ENCODE measurements around the gene SUMO2. TPM values are rescaled to one million over a fixed set of nuclear protein-coding genes. Genes with fewer than 3 reads are reported as not detected.
"Not testable (repeated sequence)": the region's sequence is repeated elsewhere in the genome, so short reads cannot be mapped to it uniquely, and the experiment has no call there.

SUMO2 gene
- 100 to 1,000 TPM; 634 to 647 TPM for total RNA-seq

DNA sequence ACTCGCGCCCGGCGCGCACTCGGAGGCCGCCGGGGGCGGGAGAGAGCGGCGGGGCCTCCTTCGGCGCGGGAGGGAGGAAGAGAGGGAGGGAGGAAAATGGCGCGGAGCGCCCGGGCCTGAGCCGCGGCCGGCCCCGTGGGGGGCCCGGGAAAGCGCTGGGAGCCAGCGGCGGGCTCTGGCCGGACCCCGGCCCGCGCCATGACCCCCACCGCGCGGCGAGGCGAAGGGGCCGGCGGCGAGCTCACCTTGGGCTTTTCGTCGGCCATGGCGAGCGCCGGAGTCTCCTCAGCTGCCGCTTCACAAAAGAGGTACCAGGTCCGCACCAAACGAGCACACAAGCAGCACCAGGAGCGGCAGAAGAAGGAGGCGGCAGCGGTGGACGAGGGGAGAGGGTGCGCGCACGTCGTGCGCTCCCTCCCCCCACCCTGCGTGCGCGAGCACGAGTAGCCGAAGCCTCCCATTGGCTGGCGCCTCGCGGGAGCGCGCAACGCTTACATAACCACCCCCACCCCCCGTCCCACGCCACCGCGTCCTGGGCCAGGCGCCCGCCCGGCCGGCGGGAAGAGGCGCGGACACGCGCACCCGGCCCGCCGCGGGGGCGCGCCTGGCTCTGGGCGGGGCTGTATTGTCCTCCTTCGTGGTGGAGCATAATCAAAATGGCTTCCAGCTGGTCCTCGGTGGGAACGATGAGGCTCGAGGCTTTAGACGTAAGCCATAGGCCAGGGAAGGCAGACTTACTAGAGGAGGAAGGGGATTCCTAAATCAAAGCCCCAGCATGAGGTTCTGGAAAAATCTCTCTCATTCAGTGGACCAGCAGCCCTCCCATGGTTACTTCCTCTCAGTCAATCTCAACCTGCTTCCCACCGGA, at the start of gene SUMO2:
Gene SUMO2, minus strand, starts transcription at position 391 of the 868 bp plus-strand sequence. Its CDS starts 125 bp downstream, at position 266.
- CTCF ChIA-PET: interaction anchor here (1.0 to 2.6 kb wide), 5 partner anchors 9 to 69 kb away, joined by 3 to 11 read pairs (median 4); no protein-coding TSS in a partner anchor
- POLR2A ChIA-PET: interaction anchor here (0.6 to 2.1 kb wide), 4 partner anchors 23 to 96 kb away, joined by 3 to 7 read pairs (median 5); partner anchors contain the start of genes JPT1, MIF4GD and NUP85

DNA sequence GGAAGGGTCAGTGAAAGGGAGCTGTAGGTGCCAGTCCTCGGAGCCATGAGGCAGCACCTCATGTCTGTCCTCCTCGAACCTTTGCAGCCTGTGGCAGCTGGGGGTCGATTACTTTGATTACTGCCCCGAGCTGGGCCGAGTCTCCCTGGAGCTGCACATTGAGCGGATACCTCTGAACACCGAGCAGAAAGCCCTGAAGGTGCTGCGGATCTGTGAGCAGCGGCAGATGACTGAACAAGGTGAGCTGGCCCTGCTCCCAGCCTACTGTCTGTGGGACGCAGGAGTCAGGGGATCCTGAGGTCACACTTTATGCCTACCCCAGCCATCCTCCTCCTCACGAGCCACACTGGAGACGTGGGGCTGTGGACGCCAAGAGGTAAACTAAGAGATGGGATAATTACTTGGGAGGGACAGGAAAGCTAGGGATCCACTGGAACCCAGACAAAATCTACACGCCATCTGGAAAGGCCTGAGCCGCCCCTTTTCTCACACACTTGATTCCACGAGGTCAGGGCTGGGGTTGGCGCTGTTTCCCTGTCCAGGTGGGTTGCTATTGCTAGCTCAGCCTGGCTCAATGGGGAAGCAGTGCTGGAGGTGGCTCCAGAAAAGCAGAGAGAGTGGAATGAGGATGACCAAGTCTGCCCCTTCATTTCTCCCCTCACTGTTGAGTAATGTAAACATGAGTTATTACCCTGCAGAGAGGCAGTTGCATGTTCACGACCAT, 49.1 kb upstream of the SUMO2 start:
- ChIA-PET POLR2A (interaction anchor here (1.2 kb wide), 1 partner anchor 103 kb away, joined by 4 read pairs; no protein-coding TSS in a partner anchor), CTCF (interaction anchor here (0.8 to 2.1 kb wide), 2 partner anchors 39 to 118 kb away, joined by 3 to 5 read pairs; partner anchors contain the start of gene MIF4GD)

DNA sequence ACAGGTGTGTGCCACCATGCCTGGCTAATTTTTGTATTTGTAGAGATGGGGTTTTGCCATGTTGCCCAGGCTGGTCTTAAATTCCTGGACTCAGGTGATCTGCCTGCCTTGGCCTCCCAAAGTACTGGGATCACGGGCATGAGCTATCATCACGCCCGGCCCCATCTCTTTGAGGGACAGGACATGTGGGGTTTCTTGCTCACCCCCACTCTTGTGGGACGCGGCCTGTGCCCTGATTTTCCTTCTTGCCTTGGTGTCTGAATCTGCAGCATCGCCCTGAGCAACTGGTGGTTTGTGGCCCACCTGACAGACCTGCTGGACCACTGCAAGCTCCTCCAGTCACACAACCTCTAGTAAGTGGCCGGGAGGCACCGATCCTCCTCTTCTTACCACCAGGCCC, 48.3 kb upstream of the SUMO2 start:
- POLR2A ChIA-PET: interaction anchor here (1.1 to 1.2 kb wide), 2 partner anchors 19 to 102 kb away, joined by 3 to 4 read pairs; no protein-coding TSS in a partner anchor
- CTCF ChIA-PET: interaction anchor here (0.8 to 3.8 kb wide), 4 partner anchors 8 to 117 kb away, joined by 3 to 21 read pairs (median 5); partner anchors contain the start of gene MIF4GD

DNA sequence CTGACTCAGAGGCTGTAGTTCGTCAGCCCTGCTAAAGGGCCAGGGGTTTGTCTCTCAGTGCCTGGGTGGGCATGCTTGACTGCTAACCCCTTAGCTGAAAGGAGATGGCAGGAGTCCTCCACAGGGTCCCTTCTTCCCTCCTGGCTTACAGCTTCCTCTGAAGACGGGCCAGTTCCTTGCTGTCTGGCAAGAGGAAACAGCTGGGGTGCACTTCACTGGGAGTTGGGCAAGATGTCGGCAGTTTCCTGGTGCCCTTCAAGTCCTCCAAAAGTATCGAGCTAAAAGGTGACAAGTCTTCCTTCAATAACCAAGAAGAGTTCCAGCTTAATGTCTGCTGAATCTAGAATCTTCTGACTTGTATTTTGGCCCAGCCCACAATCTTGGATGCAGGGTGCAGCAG, 46.1 kb upstream of the SUMO2 start:
- POLR2A ChIA-PET: no interaction called here

DNA sequence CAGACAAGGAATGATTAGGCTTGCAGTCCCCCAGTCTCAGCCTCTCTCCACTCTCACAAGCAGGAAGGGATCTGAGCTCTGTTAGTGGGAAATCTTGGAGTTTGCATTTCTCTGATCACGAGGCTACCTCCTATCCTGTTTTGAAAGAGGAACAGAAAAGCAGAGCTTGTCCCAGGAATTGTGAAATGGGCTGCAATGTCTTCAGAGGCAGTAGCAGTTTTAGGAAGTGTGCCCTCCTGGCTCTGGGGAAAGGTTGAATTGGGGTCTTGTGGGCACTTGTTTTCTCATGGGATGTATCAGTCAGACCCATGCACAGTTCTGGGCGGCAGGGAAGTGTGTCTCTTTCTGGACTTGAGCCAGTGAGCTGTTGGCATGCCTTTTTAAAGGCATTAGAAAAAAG, 45.5 kb upstream of the SUMO2 start:
- CTCF ChIA-PET: interaction anchor here (3.8 kb wide), 1 partner anchor 11 kb away, joined by 21 read pairs; no protein-coding TSS in a partner anchor
- POLR2A ChIA-PET: no interaction called here

More for the DNA sequence above, 46.1 kb upstream of the SUMO2 start:
- CTCF ChIA-PET: interaction anchor here (3.8 kb wide), 1 partner anchor 11 kb away, joined by 21 read pairs; no protein-coding TSS in a partner anchor

DNA sequence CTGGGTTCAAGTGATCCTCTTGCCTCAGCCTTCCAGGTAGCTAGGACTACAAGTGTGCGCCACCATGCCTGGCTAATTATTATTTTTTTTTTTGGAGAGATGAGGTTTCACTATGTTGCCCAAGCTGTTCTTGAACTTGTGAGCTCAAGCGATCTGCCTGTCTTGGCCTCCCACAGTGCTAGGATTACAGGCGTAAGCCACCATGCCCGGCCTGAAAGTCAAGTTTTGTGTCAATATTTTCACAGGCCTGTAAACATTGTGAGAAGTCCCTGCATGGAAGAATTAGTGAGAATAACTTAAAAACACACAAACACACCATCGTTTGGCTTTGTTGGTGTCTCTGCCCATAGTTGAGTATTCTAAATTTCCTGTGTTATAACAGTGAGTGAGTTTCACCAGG, 45.0 kb upstream of the SUMO2 start:
- ChIA-PET CTCF (interaction anchor here (3.8 kb wide), 1 partner anchor 12 kb away, joined by 21 read pairs; no protein-coding TSS in a partner anchor), POLR2A (no interaction called here)

DNA sequence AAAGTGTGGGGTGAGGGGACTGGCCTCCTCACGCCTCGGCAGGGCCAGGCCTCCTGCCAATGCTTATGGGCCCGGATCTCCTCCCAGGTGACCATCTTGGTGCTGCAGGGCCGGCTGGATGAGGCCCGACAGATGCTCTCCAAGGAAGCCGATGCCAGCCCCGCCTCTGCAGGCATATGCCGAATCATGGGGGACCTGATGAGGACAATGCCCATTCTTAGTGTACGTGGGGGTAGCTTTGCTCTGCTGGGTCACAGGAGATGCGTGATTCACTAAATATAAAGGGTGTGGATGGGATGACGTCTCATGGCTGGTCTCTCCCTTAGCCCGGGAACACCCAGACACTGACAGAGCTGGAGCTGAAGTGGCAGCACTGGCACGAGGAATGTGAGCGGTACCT, 42.3 kb upstream of the SUMO2 start:
- POLR2A ChIA-PET: no interaction called here
- CTCF ChIA-PET: interaction anchor here (0.6 to 1.0 kb wide), 2 partner anchors 45 to 444 kb away, joined by 3 to 5 read pairs; no protein-coding TSS in a partner anchor

DNA sequence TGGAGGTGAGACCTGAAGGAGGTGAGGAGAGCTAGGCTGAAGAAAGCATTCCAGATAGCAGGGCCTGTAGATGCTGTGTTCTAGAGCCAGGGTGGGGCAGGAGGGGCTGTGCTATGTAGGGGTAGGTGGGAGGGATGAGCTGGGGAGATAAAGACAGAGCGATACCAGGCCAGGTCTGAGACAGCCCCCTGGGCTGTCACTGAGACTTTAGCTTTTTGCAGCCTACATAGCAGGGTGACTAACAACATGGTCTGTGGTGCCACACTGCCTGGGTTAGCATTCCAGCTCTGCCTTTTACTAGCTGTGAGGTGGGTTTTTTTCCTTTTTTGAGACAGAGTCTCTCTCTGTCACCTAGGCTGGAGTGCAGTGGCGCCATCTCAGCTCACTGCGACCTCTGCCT, 37.1 kb upstream of the SUMO2 start:
- POLR2A ChIA-PET: no interaction called here
- CTCF ChIA-PET: no interaction called here

DNA sequence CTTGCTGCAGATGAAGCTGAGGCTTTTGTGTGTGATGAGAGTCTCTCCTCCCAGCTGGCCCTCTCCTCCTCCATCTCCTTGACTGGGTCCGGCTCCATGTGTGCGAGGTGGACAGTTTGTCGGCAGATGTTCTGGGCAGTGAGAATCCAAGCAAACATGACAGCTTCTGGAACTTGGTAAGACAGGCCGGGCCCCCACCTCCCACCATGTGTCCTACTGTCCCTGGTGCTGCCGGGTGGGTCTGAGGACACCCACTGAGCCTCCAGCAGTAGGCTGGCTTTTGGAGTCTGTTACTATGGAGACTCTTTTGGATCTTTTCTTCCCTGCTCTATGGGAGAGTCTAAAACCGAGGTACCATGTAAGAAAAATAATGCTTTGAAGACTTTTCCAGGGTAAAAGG, 35.4 kb upstream of the SUMO2 start:
- CTCF ChIA-PET: interaction anchor here (0.6 kb wide), 2 partner anchors 12 to 68 kb away, joined by 3 read pairs; no protein-coding TSS in a partner anchor
- POLR2A ChIA-PET: interaction anchor here (0.8 kb wide), 1 partner anchor 12 kb away, joined by 3 read pairs; no protein-coding TSS in a partner anchor

DNA sequence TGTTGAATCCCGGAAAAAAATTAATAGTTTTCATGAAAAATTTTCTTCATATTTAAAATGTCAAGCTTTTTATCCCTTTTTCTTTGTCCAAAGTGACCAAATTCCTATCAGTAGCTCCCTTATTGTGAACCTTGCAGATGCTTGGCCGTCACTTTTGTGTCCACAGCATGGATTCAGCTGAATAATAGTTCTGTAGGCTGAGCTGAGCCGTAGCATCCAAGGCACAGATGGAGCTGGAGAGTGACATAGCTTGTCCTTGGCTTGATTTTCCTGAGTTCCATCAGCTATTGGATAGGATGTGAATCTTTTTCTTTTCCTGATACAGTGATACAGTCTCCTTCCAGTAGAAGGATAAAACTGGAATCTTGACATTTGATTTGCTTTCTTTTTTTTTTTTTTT, 26.3 kb upstream of the SUMO2 start:
- CTCF ChIA-PET: interaction anchor here (0.7 to 1.3 kb wide), 4 partner anchors 79 to 95 kb away, joined by 3 to 6 read pairs (median 4); no protein-coding TSS in a partner anchor
- POLR2A ChIA-PET: no interaction called here

DNA sequence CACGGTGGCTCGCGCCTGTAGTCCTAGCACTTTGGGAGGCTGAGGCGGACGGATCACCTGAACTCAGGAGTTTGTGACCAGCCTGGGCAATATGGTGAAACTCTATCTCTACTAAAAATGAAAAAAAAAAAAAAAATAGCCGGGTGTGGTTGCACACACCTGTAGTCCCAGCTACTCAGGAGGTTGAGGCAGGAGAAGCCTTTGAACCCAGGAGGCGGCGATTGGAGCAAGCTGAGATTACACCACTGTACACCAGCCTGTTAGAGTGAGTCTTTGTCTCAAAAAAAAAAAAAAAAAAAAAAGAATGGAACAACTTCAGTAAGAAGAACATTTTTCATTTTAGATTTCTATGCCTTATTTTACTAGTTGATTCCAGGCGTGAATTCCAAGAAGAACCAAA, 25.4 kb upstream of the SUMO2 start:
- ChIA-PET CTCF (interaction anchor here (0.8 to 1.0 kb wide), 2 partner anchors 33 to 54 kb away, joined by 3 read pairs; partner anchors contain the start of gene MRPS7), POLR2A (no interaction called here)

DNA sequence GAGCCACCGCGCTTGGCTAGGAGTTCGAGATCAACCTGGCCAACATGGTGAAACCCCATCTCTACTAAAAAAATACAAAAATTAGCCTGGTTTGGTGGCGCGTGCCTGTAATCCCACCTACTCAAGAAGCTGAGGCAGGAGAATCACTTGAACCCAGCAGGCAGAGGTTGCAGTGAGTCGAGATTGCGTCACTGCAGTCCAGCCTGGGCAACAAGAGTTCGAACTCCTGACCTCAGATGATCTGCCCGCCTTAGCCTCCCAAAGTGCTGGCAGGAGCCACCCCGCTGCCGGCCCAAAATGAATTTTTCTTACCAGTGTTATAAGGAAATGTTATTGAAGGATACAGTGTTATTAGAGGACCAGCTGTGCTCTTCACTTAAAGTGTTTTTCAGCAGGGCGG, 25.0 kb upstream of the SUMO2 start:
- POLR2A ChIA-PET: no interaction called here
- CTCF ChIA-PET: interaction anchor here (0.8 to 1.0 kb wide), 2 partner anchors 32 to 54 kb away, joined by 3 read pairs; partner anchors contain the start of gene MRPS7

DNA sequence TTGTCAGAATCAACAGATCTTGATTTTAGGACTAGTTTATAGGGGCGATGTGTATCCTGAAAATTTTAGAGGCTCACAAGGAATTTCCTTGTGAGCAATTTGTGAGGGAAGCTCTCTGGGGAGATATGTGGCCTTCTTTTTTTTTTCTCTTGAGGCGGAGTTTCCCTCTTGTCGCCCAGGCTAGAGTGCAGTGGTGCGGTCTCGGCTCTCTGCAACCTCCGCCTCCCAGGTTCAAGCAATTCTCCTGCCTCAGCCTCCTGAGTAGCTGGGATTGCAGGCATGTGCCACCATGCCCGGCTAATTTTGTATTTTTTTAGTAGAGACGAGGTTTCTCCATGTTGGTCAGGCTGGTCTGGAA, 24.3 kb upstream of the SUMO2 start:
- POLR2A ChIA-PET: not testable (repeated sequence)
- CTCF ChIA-PET: interaction anchor here (0.7 to 2.1 kb wide), 4 partner anchors 31 to 206 kb away, joined by 3 to 9 read pairs (median 4); partner anchors contain the start of gene MRPS7

DNA sequence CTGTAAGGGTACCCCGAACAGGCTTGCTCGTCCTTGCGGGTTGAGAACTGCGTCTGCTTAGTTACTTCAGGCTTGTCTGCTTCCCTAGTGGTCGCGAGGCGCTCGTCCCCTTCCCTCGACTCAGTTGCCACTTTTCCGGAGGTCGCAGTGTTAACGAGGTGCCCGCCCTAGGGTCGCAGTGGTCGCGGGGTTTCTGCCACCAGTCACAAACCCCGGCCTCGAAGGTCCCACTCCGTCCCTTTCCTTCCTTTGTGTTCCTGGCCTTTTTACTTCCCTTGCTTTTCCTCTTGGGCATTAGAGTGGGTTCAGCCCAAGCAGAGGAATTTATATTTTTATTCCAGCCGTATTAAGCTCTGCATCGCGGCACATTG, 23.0 kb upstream of the SUMO2 start:
- CTCF ChIA-PET: interaction anchor here (0.9 to 2.1 kb wide), 7 partner anchors 16 to 207 kb away, joined by 3 to 9 read pairs (median 3); partner anchors contain the start of genes JPT1 and NT5C
- POLR2A ChIA-PET: interaction anchor here (0.5 to 1.0 kb wide), 5 partner anchors 9 to 319 kb away, joined by 3 to 8 read pairs (median 3); partner anchors contain the start of genes LLGL2 and SUMO2

DNA sequence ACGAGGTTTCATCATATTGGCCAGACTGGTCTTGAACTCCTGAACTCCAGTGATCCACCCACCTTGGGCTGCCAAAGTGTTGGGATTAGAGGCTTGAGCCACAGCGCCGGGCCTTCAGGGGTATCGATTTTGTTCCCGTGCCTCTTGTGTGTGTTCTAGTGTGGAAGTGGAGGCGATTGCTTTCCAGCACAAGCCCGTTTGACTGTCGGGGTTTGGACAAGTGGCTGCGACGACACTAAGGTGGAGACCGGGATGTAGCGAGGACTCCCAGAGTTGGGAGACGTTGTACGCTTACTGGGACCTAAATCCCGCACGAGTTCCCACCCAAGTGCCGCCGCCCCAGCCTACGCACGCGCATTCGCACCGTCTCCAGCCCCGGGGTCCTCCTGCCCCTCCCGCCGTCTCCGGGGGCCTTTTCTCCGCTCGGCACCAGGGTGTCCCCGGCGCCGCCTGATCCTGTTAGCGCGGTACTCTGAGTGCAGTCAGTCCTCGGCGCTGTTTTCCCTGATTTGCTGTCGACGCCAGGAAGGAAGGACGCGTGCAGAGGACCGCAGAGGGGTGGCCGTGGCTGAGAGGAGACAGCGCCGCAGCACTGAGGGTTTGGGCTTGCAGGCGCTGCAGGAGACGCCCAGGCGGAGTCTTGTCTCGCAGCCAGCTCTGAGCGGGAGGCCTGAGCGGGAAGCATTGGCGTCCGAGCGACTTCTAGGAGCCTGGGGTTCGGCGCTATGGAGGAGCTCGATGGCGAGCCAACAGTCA, 22.5 kb upstream of the SUMO2 start, which contains the start of gene NUP85:
Gene NUP85, plus strand, starts transcription at position 643 of the 756 bp plus-strand sequence. Its CDS starts 83 bp downstream, at position 726.
- POLR2A ChIA-PET: interaction anchor here (0.5 to 1.0 kb wide), 6 partner anchors 9 to 320 kb away, joined by 3 to 8 read pairs (median 4); partner anchors contain the start of genes LLGL2 and SUMO2
- CTCF ChIA-PET: interaction anchor here (0.7 to 2.1 kb wide), 7 partner anchors 18 to 207 kb away, joined by 3 to 9 read pairs (median 3); partner anchors contain the start of genes JPT1 and NT5C

DNA sequence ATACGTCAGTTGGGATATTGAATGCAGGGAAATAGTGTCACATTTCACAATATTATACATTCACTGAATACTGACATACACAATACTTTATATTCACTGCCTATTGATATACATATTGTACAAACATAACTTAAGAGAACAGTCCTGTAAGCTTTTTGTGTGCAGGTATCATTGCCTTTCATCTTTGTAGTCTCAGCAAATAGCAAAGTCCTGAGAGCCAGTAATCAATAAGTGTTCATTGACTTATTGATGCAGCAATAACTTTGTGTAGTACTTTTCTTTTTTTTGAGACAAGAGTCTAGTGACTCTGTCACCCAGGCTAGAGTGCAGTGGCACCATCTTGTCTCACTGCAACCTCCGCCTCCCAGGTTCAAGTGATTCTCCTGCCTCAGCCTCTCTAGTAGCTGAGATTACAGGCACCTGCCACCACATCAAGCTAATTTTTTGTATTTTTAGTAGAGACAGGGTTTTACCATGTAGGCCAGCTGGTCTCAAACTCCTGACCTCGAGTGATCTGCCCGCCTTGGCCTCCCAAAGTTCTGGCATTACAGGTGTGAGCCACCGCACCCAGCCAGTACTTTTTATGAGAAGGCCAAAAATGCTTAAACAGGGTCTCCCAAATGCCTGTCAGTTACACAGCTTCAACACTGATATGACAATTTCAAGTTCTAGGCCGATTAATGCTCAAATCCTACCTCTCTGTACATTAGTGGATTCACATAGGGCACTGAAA, 17.3 kb upstream of the SUMO2 start:
- ChIA-PET POLR2A (no interaction called here), CTCF (interaction anchor here (0.9 to 3.9 kb wide), 8 partner anchors 8 to 238 kb away, joined by 3 to 44 read pairs (median 7); partner anchors contain the start of genes JPT1 and SUMO2)

DNA sequence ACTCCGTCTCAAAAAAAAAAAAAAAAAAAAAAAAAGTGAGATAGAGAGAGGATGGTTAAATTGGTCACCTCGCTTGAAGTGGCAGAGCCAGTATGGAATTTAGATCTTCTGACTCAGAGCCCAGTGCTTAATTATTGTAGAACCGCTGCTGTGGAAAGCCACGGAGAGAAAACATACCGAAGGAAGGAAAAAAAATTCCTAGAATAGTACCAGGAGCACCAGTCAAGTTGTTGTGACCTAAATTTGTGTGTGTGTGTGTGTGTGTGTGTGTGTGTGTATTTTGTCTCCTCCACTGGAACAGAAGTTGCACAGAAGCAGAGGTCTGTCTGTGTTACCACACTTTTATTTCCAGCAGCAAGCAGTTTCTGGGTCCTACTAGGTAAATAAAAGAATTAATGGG, 12.1 kb upstream of the SUMO2 start:
- CTCF ChIA-PET: no interaction called here
- POLR2A ChIA-PET: no interaction called here

All from activated CD8-positive, alpha-beta memory T cell treated with anti-CD3 and anti-CD28 coated beads for 36 hours (primary cell).